H9 (cell line): ENCODE results near the gene SGMS2. TPM values are rescaled to one million over a fixed set of nuclear protein-coding genes. Genes with fewer than 3 reads are reported as not detected.

Experiments
- DNase-seq: peaks from one replicate; pipeline ENCODE4 v3.0.0-alpha.2; 2017
- H2AFZ ChIP-seq: one replicate; pipeline ENCODE4 v1.6.1; 2013; ENCODE audit warnings: mild to moderate bottlenecking, low read length, control low read depth, moderate library complexity
- H2AK5ac ChIP-seq: 2 replicates; pipeline ENCODE4 v1.6.1; 2013; ENCODE audit warnings: low read length, control low read depth, mixed read lengths; ENCODE audit not compliant: insufficient read length
- H2BK120ac ChIP-seq: one replicate; pipeline ENCODE4 v1.6.1; 2013; ENCODE audit warnings: low read depth, mild to moderate bottlenecking, low read length, control low read depth, inconsistent platforms; ENCODE audit not compliant: poor library complexity, severe bottlenecking
- H2BK12ac ChIP-seq: 2 replicates; pipeline ENCODE4 v1.6.1; 2013; ENCODE audit warnings: low read length, control low read depth, mixed read lengths, low read depth; ENCODE audit not compliant: insufficient read length
- H2BK15ac ChIP-seq: 2 replicates; pipeline ENCODE4 v1.6.1; 2013; ENCODE audit warnings: low read depth, low read length, control low read depth
- H2BK20ac ChIP-seq: one replicate; pipeline ENCODE4 v1.6.1; 2013; ENCODE audit warnings: low read depth, mild to moderate bottlenecking, low read length, control low read depth, inconsistent platforms; ENCODE audit not compliant: poor library complexity, severe bottlenecking
- H2BK5ac ChIP-seq: 2 replicates; pipeline ENCODE4 v1.6.1; 2013; ENCODE audit warnings: low read length, control low read depth, mixed read lengths; ENCODE audit not compliant: insufficient read length
- H3K14ac ChIP-seq: 2 replicates; pipeline ENCODE4 v1.6.1; 2013; ENCODE audit warnings: low read length, control low read depth; ENCODE audit not compliant: insufficient read depth
- H3K18ac ChIP-seq: 2 replicates; pipeline ENCODE4 v1.6.1; 2013; ENCODE audit warnings: low read depth, mild to moderate bottlenecking, mixed read lengths, low read length, control low read depth; ENCODE audit not compliant: insufficient read length
- H3K23ac ChIP-seq: 2 replicates; pipeline ENCODE4 v1.6.1; 2013; ENCODE audit warnings: low read length, control low read depth, mixed read lengths, low read depth; ENCODE audit not compliant: insufficient read length
- H3K23me2 ChIP-seq: 2 replicates; pipeline ENCODE4 v1.6.1; 2013; ENCODE audit warnings: low read depth, mild to moderate bottlenecking, mixed read lengths, low read length, control low read depth; ENCODE audit not compliant: insufficient read length, poor library complexity, severe bottlenecking
- H3K27ac ChIP-seq: 2 replicates; pipeline ENCODE4 v1.5.1; 2013; ENCODE audit warnings: low read length, control low read depth, mixed read lengths, low read depth; ENCODE audit not compliant: insufficient read length
- H3K27me3 ChIP-seq: 2 replicates; pipeline ENCODE4 v1.6.1; 2013; ENCODE audit warnings: low read length, control low read depth, inconsistent platforms; ENCODE audit not compliant: insufficient read depth
- H3K4ac ChIP-seq: 2 replicates; pipeline ENCODE4 v1.6.1; 2013; ENCODE audit warnings: low read depth, mild to moderate bottlenecking, control low read depth, inconsistent platforms, low read length, moderate library complexity
- H3K4me1 ChIP-seq: 2 replicates; pipeline ENCODE4 v1.6.1; 2013; ENCODE audit warnings: low read length, control low read depth, inconsistent platforms; ENCODE audit not compliant: insufficient read depth
- H3K4me2 ChIP-seq: 2 replicates; pipeline ENCODE4 v1.6.1; 2013; ENCODE audit warnings: low read length, control low read depth, mixed read lengths; ENCODE audit not compliant: insufficient read length, insufficient read depth
- H3K56ac ChIP-seq: 2 replicates; pipeline ENCODE4 v1.6.1; 2013; ENCODE audit warnings: low read depth, mild to moderate bottlenecking, mixed read lengths, low read length, control low read depth; ENCODE audit not compliant: insufficient read length
- H3K79me1 ChIP-seq: 2 replicates; pipeline ENCODE4 v1.6.1; 2013; ENCODE audit warnings: low read depth, mild to moderate bottlenecking, moderate library complexity, low read length, control low read depth, inconsistent platforms; ENCODE audit not compliant: insufficient read depth, poor library complexity, severe bottlenecking
- H3K79me2 ChIP-seq: 2 replicates; pipeline ENCODE4 v1.6.1; 2013; ENCODE audit warnings: low read length, control low read depth, inconsistent platforms; ENCODE audit not compliant: insufficient read depth
- H3K9ac ChIP-seq: 2 replicates; pipeline ENCODE4 v1.6.1; 2013; ENCODE audit warnings: low read length, control low read depth, mixed read lengths; ENCODE audit not compliant: insufficient read length; ENCODE audit errors: extremely low read depth
- H3K9me3 ChIP-seq: one replicate; pipeline ENCODE4 v1.6.1; 2013; ENCODE audit warnings: low read depth, low read length, inconsistent platforms; ENCODE audit not compliant: control insufficient read depth
- H3T11ph ChIP-seq: one replicate; pipeline ENCODE4 v1.6.1; 2013; ENCODE audit warnings: mild to moderate bottlenecking, low read length, control low read depth, inconsistent platforms
- H4K20me1 ChIP-seq: one replicate; pipeline ENCODE4 v1.6.1; 2013; ENCODE audit not compliant: control insufficient read depth, insufficient read length, insufficient read depth
- H4K5ac ChIP-seq: 2 replicates; pipeline ENCODE4 v1.6.1; 2013; ENCODE audit warnings: low read depth, mild to moderate bottlenecking, mixed read lengths, low read length, control low read depth; ENCODE audit not compliant: insufficient read length
- H4K8ac ChIP-seq: replicated peaks from 2 replicates; pipeline ENCODE4 v1.6.1; 2013; ENCODE audit warnings: low read length, control low read depth, mixed read lengths, low read depth; ENCODE audit not compliant: insufficient read length
- H4K91ac ChIP-seq: 2 replicates; pipeline ENCODE4 v1.6.1; 2013; ENCODE audit warnings: low read depth, mild to moderate bottlenecking, moderate library complexity, mixed read lengths, low read length, control low read depth; ENCODE audit not compliant: insufficient read length
- H3K27ac Mint-ChIP-seq, 3 experiments: 2 replicates in 2 of 3; 3 replicates in 1 of 3; pipeline ENCODE4 v1.8.0; 2020 to 2021; ENCODE audit warnings: mixed read lengths in 3 of 3, mild to moderate bottlenecking in 1 of 3, moderate library complexity in 1 of 3
- H3K27me3 Mint-ChIP-seq: 2 replicates; pipeline ENCODE4 v1.8.0; 2021; ENCODE audit warnings: low read depth, mild to moderate bottlenecking, moderate library complexity, mixed read lengths
- H3K36me3 Mint-ChIP-seq, 3 experiments: 2 replicates in 2 of 3; 3 replicates in 1 of 3; pipeline ENCODE4 v1.8.0; 2020 to 2021; ENCODE audit warnings: low read depth in 3 of 3, mixed read lengths in 3 of 3; ENCODE audit not compliant: insufficient read depth in 1 of 3
- H3K4me1 Mint-ChIP-seq, 2 experiments: 2 replicates each; pipeline ENCODE4 v1.8.0; 2020; ENCODE audit warnings: mixed read lengths in 2 of 2
- H3K4me3 Mint-ChIP-seq, 2 experiments: 2 replicates in 1 of 2; 3 replicates in 1 of 2; pipeline ENCODE4 v1.8.0; 2020 to 2021; ENCODE audit warnings: mild to moderate bottlenecking in 2 of 2, mixed read lengths in 2 of 2, moderate library complexity in 1 of 2
- H3K9me3 Mint-ChIP-seq, 2 experiments: 2 replicates in 1 of 2; 3 replicates in 1 of 2; pipeline ENCODE4 v1.8.0; 2020; ENCODE audit warnings: mild to moderate bottlenecking in 2 of 2, mixed read lengths in 2 of 2, moderate library complexity in 1 of 2
- CTCF ChIP-seq: fragments of 200-600 bp; sonication (generic); conservative IDR thresholded peaks from 3 replicates; pipeline ENCODE4 v1.8.0; 2021; ENCODE audit warnings: antibody characterized with exemption, mild to moderate bottlenecking
- WGBS: extraction: QIAGEN DNeasy Blood & Tissue Kit; methylation state at CpG from one replicate; pipeline ENCODE4 v1.1.7; 2013; ENCODE audit warnings: missing lambda C conversion rate, low lambda C conversion rate, mixed read lengths; ENCODE audit not compliant: insufficient read length; ENCODE audit errors: extremely low coverage; 5-methylcytosine and 5-hydroxymethylcytosine counted together
- total RNA-seq: library from RNA; stranded (reverse); gene quantifications from 2 replicates; pipeline ENCODE4 v1.2.1, GENCODE V29; 2021

SGMS2 gene
- total RNA-seq, 1 experiment from 2014 or later: 9.7 TPM

DNA sequence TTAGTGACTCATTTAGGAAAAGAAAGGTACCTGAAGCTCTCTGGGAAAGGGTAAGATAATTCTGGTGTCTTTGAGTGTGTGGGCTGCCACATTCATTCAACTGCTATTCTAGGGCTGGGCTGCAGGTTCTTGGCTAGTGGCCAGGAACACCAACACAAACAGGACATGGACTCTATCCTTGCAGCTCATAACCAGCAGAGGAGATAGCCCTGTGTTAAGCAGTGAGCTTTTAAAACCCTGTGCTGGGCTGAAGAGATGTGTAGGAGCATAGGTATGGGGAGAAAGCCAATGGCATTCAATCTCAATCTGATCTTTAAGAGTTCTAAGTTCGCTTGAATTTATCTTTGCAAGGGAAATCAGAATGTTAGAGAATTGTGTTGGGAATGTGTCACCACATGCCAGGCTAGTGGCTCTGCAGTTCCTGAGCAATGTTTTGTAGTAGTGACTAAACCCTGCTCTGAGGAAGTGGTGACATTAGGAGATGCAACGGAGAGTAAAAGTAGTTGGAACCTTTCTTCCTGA is 39.2 kb downstream of the SGMS2 start:
- no peak overlapping the region for H3K18ac ChIP-seq
- no peak overlapping the region for H2AFZ ChIP-seq
- no peaks in the 10 kb centered on the region for H3K9me3 Mint-ChIP-seq
- H3K27me3 ChIP-seq: no peaks in the 10 kb centered on the region
- H3K36me3 Mint-ChIP-seq: no peaks in the 10 kb centered on the region
- no peak overlapping the region for H3K4ac ChIP-seq
- no peak overlapping the region for H4K8ac ChIP-seq
- no peak overlapping the region for H3K14ac ChIP-seq
- no peak overlapping the region for H2BK120ac ChIP-seq
- no peak overlapping the region for H3K56ac ChIP-seq
- no peaks in the 10 kb centered on the region; the same call in 1 of the 2 replicates for H3K4me1 ChIP-seq
- no CpG with 5 or more reads among the region's 2 CpGs for WGBS
- H3K23ac ChIP-seq: no peak overlapping the region
- H3K4me3 Mint-ChIP-seq: no peak overlapping the region
- no peaks in the 10 kb centered on the region for H3K23me2 ChIP-seq
- no peaks in the 10 kb centered on the region for H3K79me2 ChIP-seq
- H2AK5ac ChIP-seq: no peak overlapping the region
- no peak overlapping the region for H3K4me2 ChIP-seq
- no peak for DNase-seq
- no peak overlapping the region for H3T11ph ChIP-seq
- peaks cover 14 to 19% of the 10 kb centered on the region in 2 experiments for H3K4me1 Mint-ChIP-seq
- H3K9ac ChIP-seq: no peak overlapping the region
- H2BK15ac ChIP-seq: no peak overlapping the region
- H3K27me3 Mint-ChIP-seq: no peaks in the 10 kb centered on the region
- no peak overlapping the region for H3K27ac ChIP-seq
- no peak overlapping the region for H4K91ac ChIP-seq
- no peak for TF ChIP-seq CTCF
- H2BK5ac ChIP-seq: no peak overlapping the region
- no peaks in the 10 kb centered on the region for H3K9me3 ChIP-seq
- H3K27ac Mint-ChIP-seq: no peak overlapping the region
- no peak overlapping the region for H2BK20ac ChIP-seq
- H3K79me1 ChIP-seq: no peaks in the 10 kb centered on the region
- H4K5ac ChIP-seq: no peak overlapping the region
- no peaks in the 10 kb centered on the region for H4K20me1 ChIP-seq
- H2BK12ac ChIP-seq: no peak overlapping the region
